Neural cell (in vitro differentiated cells): ENCODE results near the gene ZAR1.

Source experiments
- CTCF ChIP-seq: fragments of 450-650 bp; IDR thresholded peaks from 2 replicates; pipeline ENCODE4 v1.5.1; 2014; ENCODE audit warnings: antibody characterized with exemption, mild to moderate bottlenecking, moderate library complexity; ENCODE audit not compliant: poor library complexity, severe bottlenecking
- MXI1 ChIP-seq: fragments of 450-650 bp; conservative IDR thresholded peaks from 2 replicates; pipeline ENCODE4 v1.6.1; 2014; ENCODE audit warnings: antibody characterized with exemption, mild to moderate bottlenecking; ENCODE audit not compliant: poor library complexity, severe bottlenecking
- RAD21 ChIP-seq: fragments of 450-650 bp; conservative IDR thresholded peaks from 2 replicates; pipeline ENCODE4 v1.6.1; 2014; ENCODE audit warnings: antibody characterized with exemption, mild to moderate bottlenecking, moderate library complexity
- REST ChIP-seq: IDR thresholded peaks from 2 replicates; pipeline ENCODE4 v1.6.1; 2012; ENCODE audit warnings: borderline replicate concordance

DNA sequence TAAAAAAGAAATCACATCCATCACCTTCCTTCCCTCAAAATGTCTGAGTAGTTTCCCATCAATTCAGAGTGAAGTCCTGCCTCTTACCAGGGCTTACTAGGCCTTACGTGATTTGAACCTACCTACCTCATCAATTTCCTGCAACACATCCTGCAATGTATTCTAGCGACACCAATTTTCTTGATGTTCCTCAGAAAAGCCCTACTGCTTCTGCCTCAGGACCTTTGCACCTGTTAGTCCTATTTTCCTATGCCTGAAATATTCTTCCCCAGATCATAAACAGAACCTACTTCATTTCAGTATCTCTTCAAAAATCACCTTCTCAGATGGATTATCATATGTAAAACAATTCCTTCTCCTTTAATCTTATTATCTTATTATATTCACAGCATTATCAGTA is 52.8 kb downstream of the ZAR1 start:
- TF ChIP-seq REST = no peak
- no peak for TF ChIP-seq CTCF
- no peak for TF ChIP-seq RAD21
- TF ChIP-seq MXI1 = no peak
